GM12865 (cell line): ENCODE results near the gene ATP6V1G3.

ENCODE experiments used
- DNase-seq: peaks from one replicate; pipeline ENCODE4 v3.0.0; 2010; ENCODE audit warnings: low read depth
- H3K4me3 ChIP-seq: 2 replicates; pipeline ENCODE4 v1.5.1; 2011; ENCODE audit warnings: mild to moderate bottlenecking, low read depth, low read length, control low read depth
- CTCF ChIP-seq: IDR thresholded peaks from 2 replicates; pipeline ENCODE4 v1.5.1; 2011; ENCODE audit warnings: low read length, control low read depth, low read depth, inconsistent platforms; ENCODE audit not compliant: insufficient read depth; ENCODE audit errors: missing control alignments

The ATP6V1G3 gene

GRCh38 chr1:198556971-198557370 lies 16.5 kb upstream of the ATP6V1G3 start:
- peak; percentile 81 for DNase-seq
- no peak overlapping the region for H3K4me3 ChIP-seq

DNA sequence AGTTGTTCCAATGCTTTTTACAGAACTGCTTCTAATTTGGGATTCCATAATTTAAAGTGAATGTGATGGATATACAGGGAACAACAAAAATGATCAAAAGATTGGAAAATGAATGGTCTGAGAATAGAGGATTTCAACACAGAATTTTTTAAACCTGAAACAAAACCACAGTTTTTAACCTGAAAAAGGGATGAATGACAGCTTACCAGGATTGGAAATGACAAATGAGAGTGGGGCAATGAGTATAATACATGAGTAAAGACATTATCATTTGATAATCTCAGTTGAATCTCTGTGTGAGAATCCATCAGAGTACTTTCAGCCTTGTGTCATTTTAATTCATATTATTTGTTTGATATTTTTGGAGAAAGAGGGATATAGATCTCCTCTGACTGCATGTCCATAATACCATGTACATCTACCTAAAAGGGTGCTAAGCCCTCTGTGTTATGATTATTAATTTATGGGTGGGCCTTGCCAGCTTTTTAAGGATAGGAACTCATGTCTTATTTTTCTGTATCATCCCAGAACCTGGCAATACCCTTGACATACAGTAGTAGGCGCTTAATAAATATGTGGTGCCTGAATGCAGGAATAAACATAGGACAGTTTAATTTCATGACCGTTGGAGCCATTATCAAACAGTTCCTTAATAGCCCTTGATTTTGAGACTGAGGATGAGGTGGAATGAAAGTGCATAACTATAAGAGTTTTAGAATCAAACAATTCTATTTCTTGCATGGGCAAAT lies 12.4 kb upstream of the ATP6V1G3 start:
- H3K4me3 ChIP-seq: no peak overlapping the region
- no peak for DNase-seq
- no peak for TF ChIP-seq CTCF

More at GRCh38 chr1:198556971-198557370, 16.5 kb upstream of the ATP6V1G3 start:
- no peak for TF ChIP-seq CTCF

- no peak overlapping the region for H3K4me3 ChIP-seq
- TF ChIP-seq CTCF: no peak
- DNase-seq: no peak
Observed at GRCh38 chr1:198550941-198551524, 10.6 kb upstream of the ATP6V1G3 start.

DNA sequence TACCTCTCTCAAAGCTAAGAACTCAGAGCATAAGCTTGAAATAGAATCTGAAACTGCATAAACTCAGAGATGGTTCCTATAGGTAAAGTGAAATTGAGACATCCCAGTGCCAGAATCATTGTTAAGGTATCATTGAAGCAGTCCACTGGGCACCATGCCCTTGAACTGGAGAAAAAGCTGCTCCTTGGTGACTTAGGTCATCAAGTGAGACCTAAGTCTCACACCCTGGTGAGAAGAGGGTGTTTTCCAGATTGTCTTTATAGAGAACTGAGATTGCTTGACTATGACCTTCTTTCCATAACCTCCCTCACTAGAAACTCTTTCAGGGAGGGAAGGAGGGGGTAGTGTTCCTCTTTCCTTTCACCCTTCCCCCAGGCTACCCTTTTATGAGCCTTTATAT lies 9.4 kb upstream of the ATP6V1G3 start:
- DNase-seq: peak; percentile 69
- TF ChIP-seq CTCF: no peak
- no peak overlapping the region for H3K4me3 ChIP-seq

DNA sequence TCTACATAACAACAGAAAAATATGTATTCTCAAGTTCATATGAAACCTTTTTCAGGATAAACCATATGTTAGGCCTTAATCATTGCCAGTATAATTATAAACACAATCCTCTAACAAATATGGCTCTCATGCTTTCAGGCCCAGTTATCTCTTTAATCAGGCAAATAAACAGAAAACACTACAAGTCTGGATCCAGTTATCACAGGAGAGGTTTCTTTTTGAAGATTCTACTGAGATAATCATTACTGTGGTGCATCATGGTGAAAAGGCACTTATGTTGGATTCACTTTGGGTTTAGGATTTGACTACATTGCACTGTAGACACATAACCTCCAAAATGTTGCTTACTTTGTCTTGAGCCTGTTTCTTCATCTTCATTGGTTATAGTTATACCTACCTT lies 8.4 kb upstream of the ATP6V1G3 start:
- TF ChIP-seq CTCF: no peak
- DNase-seq: no peak
- no peak overlapping the region for H3K4me3 ChIP-seq

DNA sequence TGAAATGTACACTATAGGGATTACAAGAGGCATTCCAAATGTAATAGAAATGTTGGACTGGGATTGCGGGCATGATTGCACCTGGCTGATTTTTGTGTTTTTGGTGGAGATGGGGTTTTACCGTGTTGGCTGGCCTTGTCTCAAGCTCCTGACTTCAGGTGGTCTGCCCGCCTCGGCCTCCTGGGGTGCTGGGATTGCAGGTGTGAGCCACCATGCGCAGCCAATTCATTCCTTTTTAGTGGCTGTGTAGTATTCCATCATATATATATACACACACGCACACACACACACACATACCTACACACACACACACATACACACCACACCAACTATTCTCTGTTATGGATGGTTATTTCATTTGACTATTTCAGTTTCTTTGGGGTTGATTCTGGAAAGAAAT lies 4.7 kb upstream of the ATP6V1G3 start:
- no peak overlapping the region for H3K4me3 ChIP-seq
- TF ChIP-seq CTCF: no peak
- DNase-seq: no peak
